ENCODE measurements around the gene GAN.

GAN gene

GRCh38 chr16:81390840-81391239 is 76.1 kb downstream of the GAN start:
- TF ChIP-seq SIN3A (IDR thresholded peaks at IDR 0.05; ENCODE audit: borderline replicate concordance, insufficient read depth, low read length) (no peak), POLR2AphosphoS5 (IDR thresholded peaks at IDR 0.05; ENCODE audit: low read depth, low read length) (no peak), FOXP2 (optimal IDR thresholded peaks at IDR 0.05; ENCODE audit: borderline replicate concordance, extremely low read depth, extremely low read length, insufficient read depth) (no peak), REST (IDR thresholded peaks at IDR 0.05; ENCODE audit: insufficient read depth in 1 of 2, low read depth in 2 of 2, low read length in 2 of 2) (no peak), TAF1 (IDR thresholded peaks at IDR 0.05; ENCODE audit: borderline replicate concordance, insufficient read depth, low read length) (no peak)

GRCh38 chr16:81392011-81392410 is 77.2 kb downstream of the GAN start:
- no peak for TF ChIP-seq SIN3A (IDR thresholded peaks at IDR 0.05; ENCODE audit: borderline replicate concordance, insufficient read depth, low read length)
- TF ChIP-seq REST (IDR thresholded peaks at IDR 0.05; ENCODE audit: insufficient read depth in 1 of 2, low read depth in 2 of 2, low read length in 2 of 2): no peak
- no peak for TF ChIP-seq POLR2AphosphoS5 (IDR thresholded peaks at IDR 0.05; ENCODE audit: low read depth, low read length)
- no peak for TF ChIP-seq FOXP2 (optimal IDR thresholded peaks at IDR 0.05; ENCODE audit: borderline replicate concordance, extremely low read depth, extremely low read length, insufficient read depth)
- TF ChIP-seq TAF1 (IDR thresholded peaks at IDR 0.05; ENCODE audit: borderline replicate concordance, insufficient read depth, low read length): no peak

- TF ChIP-seq POLR2AphosphoS5 (IDR thresholded peaks at IDR 0.05; ENCODE audit: low read depth, low read length) (no peak), REST (IDR thresholded peaks at IDR 0.05; ENCODE audit: insufficient read depth in 1 of 2, low read depth in 2 of 2, low read length in 2 of 2) (no peak), TAF1 (IDR thresholded peaks at IDR 0.05; ENCODE audit: borderline replicate concordance, insufficient read depth, low read length) (no peak), SIN3A (IDR thresholded peaks at IDR 0.05; ENCODE audit: borderline replicate concordance, insufficient read depth, low read length) (no peak), FOXP2 (optimal IDR thresholded peaks at IDR 0.05; ENCODE audit: borderline replicate concordance, extremely low read depth, extremely low read length, insufficient read depth) (no peak)
Observed at GRCh38 chr16:81394416-81394815, 79.7 kb downstream of the GAN start.

- TF ChIP-seq POLR2AphosphoS5 (IDR thresholded peaks at IDR 0.05; ENCODE audit: low read depth, low read length) (no peak), REST (IDR thresholded peaks at IDR 0.05; ENCODE audit: insufficient read depth in 1 of 2, low read depth in 2 of 2, low read length in 2 of 2) (no peak), FOXP2 (optimal IDR thresholded peaks at IDR 0.05; ENCODE audit: borderline replicate concordance, extremely low read depth, extremely low read length, insufficient read depth) (no peak), TAF1 (IDR thresholded peaks at IDR 0.05; ENCODE audit: borderline replicate concordance, insufficient read depth, low read length) (no peak), SIN3A (IDR thresholded peaks at IDR 0.05; ENCODE audit: borderline replicate concordance, insufficient read depth, low read length) (no peak)
Observed at GRCh38 chr16:81394966-81395655, 80.3 kb downstream of the GAN start.
